Naive B cell (primary cell): ENCODE measurements around the gene RSPH10B2. TPM values are rescaled to one million over a fixed set of nuclear protein-coding genes. Genes with fewer than 3 reads are reported as not detected.
"Not testable (repeated sequence)": the region's sequence is repeated elsewhere in the genome, so short reads cannot be mapped to it uniquely, and the experiment has no call there.

Experiments
- ATAC-seq, 2 donors: fragments of 150-1000 bp; cut with Tn5 transposase; 2 replicates each; pipeline ENCODE4 v1.10.0; 2021; ENCODE audit warnings: low read depth in 2 of 2, mild to moderate bottlenecking in 2 of 2, moderate library complexity in 2 of 2
- DNase-seq: peaks from one replicate; pipeline ENCODE4 v3.0.0; 2022
- H3K27ac Mint-ChIP-seq, 6 donors: one replicate each; pipeline ENCODE4 v1.8.0; 2020 to 2022; ENCODE audit warnings: mild to moderate bottlenecking in 6 of 6, mixed read lengths in 6 of 6, moderate library complexity in 5 of 6, inconsistent platforms in 2 of 6
- H3K27me3 Mint-ChIP-seq, 3 donors: one replicate each; pipeline ENCODE4 v1.8.0; 2021 to 2022; ENCODE audit warnings: mixed read lengths in 3 of 3, mild to moderate bottlenecking in 1 of 3
- H3K36me3 Mint-ChIP-seq, 2 donors: one replicate each; pipeline ENCODE4 v1.8.0; 2020 to 2022; ENCODE audit warnings: mixed read lengths in 2 of 2, inconsistent platforms in 1 of 2, mild to moderate bottlenecking in 1 of 2
- H3K4me1 Mint-ChIP-seq, 3 donors: one replicate each; pipeline ENCODE4 v1.8.0; 2020 to 2022; ENCODE audit warnings: mixed read lengths in 3 of 3, inconsistent platforms in 1 of 3, mild to moderate bottlenecking in 1 of 3, moderate library complexity in 1 of 3
- H3K4me3 Mint-ChIP-seq, 8 donors: one replicate each; pipeline ENCODE4 v1.8.0; 2020 to 2022; ENCODE audit warnings: mild to moderate bottlenecking in 8 of 8, mixed read lengths in 8 of 8, moderate library complexity in 8 of 8, inconsistent platforms in 2 of 8
- H3K9me3 Mint-ChIP-seq, 7 donors: one replicate each; pipeline ENCODE4 v1.8.0; 2020 to 2022; ENCODE audit warnings: mixed read lengths in 7 of 7, mild to moderate bottlenecking in 5 of 7, inconsistent platforms in 2 of 7, moderate library complexity in 1 of 7
- polyA plus RNA-seq, 6 donors: library from polyadenylated mRNA; unstranded; fragments of 300-500 nt; fragmentation: Illumina TruSeq; gene quantifications; one replicate each; pipeline ENCODE4 v1.2.3, GENCODE V29; 2021; ENCODE audit warnings: low read depth in 6 of 6

RSPH10B2 gene
- polyA plus RNA-seq, 6 donors from 2014 or later: 0.08 TPM; not detected in 5

DNA sequence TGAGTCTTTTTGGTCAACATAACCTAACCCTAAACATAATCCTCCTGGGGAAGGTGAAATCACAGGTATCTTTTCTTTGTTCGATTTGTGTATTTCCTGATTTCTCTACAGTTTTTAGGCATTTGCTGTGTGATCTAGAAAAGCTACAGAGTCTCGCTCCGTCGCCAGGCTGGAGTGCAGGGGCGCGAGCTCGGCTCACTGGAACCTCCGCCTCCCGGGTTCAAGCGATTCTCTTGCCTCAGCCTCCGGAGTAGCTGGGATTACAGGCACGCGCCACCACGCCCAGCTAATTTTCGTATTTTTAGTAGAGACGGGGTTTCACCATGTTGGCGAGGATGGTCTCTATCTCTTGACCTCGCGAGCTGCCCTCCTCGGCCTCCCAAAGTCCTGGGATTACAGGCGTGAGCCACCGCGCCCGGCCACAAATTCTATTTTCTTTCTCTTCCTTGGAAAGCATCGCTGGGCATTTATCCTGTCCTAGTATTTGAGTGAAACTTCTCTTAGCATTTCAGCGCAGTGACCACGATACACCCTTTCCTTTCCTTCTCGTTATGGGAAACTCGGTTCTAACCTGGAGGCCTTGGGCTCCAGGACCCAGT, 24.9 kb upstream of the RSPH10B2 start:
- Mint-ChIP-seq H3K4me1 (peaks cover 18 to 54% (median 48%) of the 10 kb centered on the region in 3 donors), H3K4me3 (peak overlapping the region; percentile 88 to 96 (median 92)), H3K27ac (peak overlapping the region; percentile 67 to 95 (median 91))
- not testable (repeated sequence) for DNase-seq, H3K9me3 Mint-ChIP-seq, ATAC-seq, H3K27me3 Mint-ChIP-seq, H3K36me3 Mint-ChIP-seq

DNA sequence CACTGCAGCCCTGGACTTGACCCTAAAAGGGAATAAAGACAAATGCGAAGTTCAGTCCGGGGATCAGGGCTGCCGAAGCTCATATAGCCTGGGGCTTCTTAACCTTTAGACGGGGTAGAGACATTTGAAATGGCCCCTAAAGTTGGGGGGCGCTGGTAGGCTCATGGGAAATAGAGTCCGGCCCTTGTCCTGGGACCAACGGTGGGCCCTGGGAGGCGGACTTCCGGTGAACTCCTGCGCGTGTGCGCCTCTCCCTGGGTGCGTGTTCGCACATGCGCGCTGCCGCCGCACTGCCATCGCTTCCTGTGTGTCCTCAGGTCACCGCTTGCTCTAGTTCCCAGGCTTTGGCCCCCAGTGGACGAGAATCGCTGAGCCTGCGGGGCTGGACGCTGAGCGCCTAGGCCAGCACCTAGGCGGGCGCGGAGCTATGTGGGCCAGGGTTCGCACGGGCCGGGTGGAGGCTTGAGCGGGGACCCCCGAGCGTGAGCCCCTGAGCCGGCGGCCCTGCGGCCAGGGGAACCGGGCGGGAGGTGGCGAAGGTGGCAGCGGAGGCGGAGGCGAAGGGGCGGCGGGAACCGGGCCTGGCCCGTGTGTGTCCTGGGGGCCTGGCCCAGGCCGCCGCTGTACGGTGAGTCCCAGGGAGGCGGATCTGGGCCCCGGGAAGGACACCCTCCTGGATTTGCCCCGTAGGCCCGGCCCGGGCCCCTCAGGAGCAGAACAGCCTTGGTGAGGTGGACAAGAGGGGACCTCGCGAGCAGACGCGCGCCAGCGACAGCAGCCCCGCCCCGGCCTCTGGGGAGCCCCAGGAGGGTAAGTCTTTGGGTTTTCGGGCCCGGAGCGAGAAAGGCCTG, 24.2 kb upstream of the RSPH10B2 start:
- H3K9me3 Mint-ChIP-seq: peaks cover 0 to 2% (median 0%) of the 10 kb centered on the region in 7 donors
- H3K27ac Mint-ChIP-seq: peak overlapping the region; percentile 76 to 95 (median 91)

DNA sequence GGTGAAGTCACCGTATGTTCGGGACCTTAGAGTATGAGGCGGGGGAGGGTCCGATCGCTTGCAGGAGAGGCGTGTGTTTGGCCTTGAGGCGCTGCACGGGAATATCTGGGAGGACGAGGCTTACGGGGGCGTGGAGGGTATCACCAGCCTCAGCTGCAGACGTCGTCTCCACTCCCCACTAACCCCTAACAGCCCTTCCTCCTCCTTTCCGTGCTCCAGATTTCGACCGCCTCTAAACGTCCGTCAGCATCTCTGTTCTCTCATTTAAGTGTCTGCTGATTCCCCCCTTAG, 23.6 kb upstream of the RSPH10B2 start:
- Mint-ChIP-seq H3K36me3 (peaks cover 0 to 4% of the 10 kb centered on the region in 2 donors), H3K4me1 (peaks cover 10 to 44% (median 42%) of the 10 kb centered on the region in 3 donors), H3K9me3 (peaks cover 0 to 2% (median 0%) of the 10 kb centered on the region in 7 donors), H3K4me3 (peak overlapping the region; percentile 88 to 96 (median 92)), H3K27ac (peak overlapping the region in 5 of 6 donors; percentile 76 to 89 (median 84)), H3K27me3 (no peaks in the 10 kb centered on the region)
- ATAC-seq: no peak
- no peak for DNase-seq

More for the DNA sequence above, 24.2 kb upstream of the RSPH10B2 start:
- peaks cover 15 to 50% (median 47%) of the 10 kb centered on the region in 3 donors for H3K4me1 Mint-ChIP-seq
- H3K36me3 Mint-ChIP-seq: no peaks in the 10 kb centered on the region
- DNase-seq (peak; percentile 77), ATAC-seq (peak; percentile 77 to 78)
- H3K4me3 Mint-ChIP-seq: peak overlapping the region; percentile 88 to 96 (median 92)
- H3K27me3 Mint-ChIP-seq: no peaks in the 10 kb centered on the region

DNA sequence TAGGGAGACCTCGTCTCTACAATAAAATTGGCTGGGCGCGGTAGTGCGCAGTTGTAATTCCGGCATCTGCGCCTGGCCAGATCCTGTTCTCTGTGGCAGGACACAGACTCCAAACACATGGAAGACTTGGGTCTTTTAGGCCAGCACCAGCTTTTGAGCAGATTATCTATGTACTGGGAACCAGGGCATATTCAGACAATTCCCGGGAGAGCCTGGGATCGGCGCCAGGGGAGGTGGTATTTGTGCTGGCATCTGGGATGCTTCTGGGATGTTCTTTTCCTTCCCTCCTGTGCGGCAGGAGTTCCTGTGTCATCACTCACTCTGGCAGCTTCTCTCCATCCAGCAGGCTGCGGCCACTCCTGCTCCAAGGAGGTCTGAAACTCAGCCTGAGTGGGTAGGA, 15.5 kb upstream of the RSPH10B2 start:
- not testable (repeated sequence) for H3K27ac Mint-ChIP-seq, H3K27me3 Mint-ChIP-seq, H3K4me3 Mint-ChIP-seq

DNA sequence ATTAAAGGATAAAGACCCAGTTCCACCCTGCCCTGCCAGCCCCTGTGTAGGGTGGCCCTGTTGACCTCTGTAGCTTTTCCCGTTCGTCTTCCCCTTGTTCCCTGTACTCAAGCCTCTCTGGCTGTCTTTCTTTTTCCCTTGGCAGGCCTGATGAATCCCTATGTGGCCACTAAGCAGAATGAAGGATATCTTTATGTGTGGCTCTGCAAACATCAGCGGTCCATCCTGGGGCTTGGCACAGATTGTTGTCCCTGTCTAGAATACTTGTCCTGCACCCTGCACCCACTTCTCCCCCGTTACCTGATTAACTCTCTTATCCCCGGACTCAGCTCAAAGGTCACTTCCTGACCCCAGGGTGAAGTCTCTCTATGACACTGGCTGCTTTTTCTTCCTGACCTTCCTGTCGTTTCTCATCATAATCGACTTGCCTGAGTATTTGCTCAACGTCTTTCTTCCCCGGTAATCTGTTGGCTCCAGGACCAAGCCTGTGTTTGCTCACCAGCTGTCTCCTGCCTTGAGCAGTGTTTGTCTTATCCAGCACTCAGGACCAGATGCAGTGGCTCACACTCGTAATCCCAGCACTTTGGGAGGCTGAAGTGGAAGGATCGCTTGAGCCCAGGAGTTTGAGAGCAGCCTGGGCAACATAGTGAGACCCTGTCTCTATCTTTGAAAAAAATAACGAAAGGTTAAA, 9.3 kb upstream of the RSPH10B2 start:
- not testable (repeated sequence) for H3K4me1 Mint-ChIP-seq, ATAC-seq, H3K36me3 Mint-ChIP-seq, H3K27me3 Mint-ChIP-seq, H3K4me3 Mint-ChIP-seq, DNase-seq, H3K9me3 Mint-ChIP-seq
- peak overlapping the region in 1 of 6 donors; percentile 39 for H3K27ac Mint-ChIP-seq

More for the DNA sequence above, 15.5 kb upstream of the RSPH10B2 start:
- H3K36me3 Mint-ChIP-seq: peaks cover 6 to 11% of the 10 kb centered on the region in 2 donors
- not testable (repeated sequence) for H3K4me1 Mint-ChIP-seq, DNase-seq, ATAC-seq, H3K9me3 Mint-ChIP-seq

DNA sequence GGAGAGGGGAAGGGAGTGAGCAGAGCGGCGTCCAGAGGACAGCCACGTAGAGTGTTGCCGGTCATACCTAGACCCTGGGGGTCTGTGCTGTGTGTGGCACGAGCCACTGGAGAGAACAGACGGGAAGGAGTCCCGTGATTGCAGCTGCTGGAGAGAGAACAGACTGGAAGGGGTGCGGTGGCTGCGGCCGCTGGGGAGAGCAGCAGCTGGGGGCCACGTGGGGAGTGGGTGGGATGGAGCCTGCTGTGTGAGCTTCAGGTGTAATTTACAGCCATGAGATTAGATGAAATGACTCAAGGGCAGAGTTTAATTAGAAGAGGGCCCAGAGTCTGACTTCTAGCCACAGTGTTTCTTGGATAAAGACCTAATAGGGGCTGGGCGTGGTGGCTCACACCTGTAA, 4.6 kb upstream of the RSPH10B2 start:
- not testable (repeated sequence) for H3K4me1 Mint-ChIP-seq, H3K4me3 Mint-ChIP-seq
- peaks cover 0 to 15% of the 10 kb centered on the region in 2 donors for H3K36me3 Mint-ChIP-seq

DNA sequence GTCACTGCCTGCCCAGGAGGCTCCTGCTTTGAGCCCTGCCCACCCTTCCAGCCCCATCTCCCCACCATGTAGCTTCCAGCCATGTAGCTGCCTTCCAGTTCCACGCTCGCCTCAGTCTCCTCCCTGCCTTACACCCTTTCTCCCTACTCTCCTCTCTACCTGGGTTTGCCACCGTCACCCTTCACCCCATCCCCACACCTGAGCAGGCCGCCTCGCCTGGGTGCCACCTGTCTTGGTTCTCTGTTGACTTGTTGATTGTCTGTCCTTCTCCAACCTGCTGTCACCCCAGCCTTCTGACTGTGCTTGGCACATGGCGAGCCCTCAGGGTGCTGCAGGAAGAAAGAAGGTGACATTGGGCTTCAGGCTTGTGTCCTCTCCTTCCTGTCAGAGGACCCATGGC, 3.7 kb upstream of the RSPH10B2 start:
- H3K27ac Mint-ChIP-seq, H3K9me3 Mint-ChIP-seq, H3K27me3 Mint-ChIP-seq, DNase-seq, H3K36me3 Mint-ChIP-seq, H3K4me1 Mint-ChIP-seq, ATAC-seq, H3K4me3 Mint-ChIP-seq: not testable (repeated sequence)

More for the DNA sequence above, 4.6 kb upstream of the RSPH10B2 start:
- ATAC-seq, H3K9me3 Mint-ChIP-seq, DNase-seq, H3K27ac Mint-ChIP-seq, H3K27me3 Mint-ChIP-seq: not testable (repeated sequence)

DNA sequence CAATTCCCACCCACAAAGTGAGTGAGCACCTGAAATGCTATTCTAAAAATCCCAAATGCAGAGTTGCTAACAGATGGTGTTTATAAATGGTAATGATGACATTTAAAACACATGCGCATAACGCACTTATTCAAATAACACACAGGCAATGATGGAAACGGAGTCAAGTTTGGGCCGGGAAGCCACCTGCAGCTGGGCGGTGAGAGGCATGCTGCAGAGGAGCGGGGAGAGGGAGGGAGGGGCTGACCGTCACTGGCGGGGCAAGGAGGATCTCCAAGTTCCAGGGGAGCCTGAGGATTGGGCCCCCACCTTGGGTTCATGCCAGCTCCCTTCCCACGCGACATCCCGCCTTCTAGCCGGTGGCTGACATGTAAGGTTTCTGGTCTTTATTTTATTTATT, 7.3 kb downstream of the RSPH10B2 start:
- not testable (repeated sequence) for H3K27ac Mint-ChIP-seq, DNase-seq, ATAC-seq, H3K9me3 Mint-ChIP-seq, H3K27me3 Mint-ChIP-seq, H3K4me1 Mint-ChIP-seq, H3K4me3 Mint-ChIP-seq, H3K36me3 Mint-ChIP-seq

DNA sequence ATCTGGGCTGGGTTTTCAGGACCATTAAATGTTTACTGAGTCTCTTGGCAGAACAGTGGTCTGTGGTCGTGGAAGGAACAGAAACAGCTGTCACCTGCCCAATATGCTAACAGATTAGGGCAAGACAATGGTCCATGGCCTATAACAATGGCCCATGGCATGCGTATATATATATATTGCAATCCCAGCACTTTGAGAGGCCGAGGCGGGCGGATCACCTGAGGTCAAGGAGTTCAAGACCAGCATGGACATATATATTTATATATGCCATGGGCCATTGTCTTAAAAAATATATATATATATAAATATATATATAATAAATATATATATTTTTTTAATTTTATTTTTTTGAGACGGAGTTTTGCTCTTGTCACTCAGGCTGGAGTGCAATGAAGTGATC, 27.7 kb downstream of the RSPH10B2 start:
- H3K27ac Mint-ChIP-seq, H3K9me3 Mint-ChIP-seq, H3K27me3 Mint-ChIP-seq, ATAC-seq, H3K4me3 Mint-ChIP-seq, H3K4me1 Mint-ChIP-seq, H3K36me3 Mint-ChIP-seq, DNase-seq: not testable (repeated sequence)

DNA sequence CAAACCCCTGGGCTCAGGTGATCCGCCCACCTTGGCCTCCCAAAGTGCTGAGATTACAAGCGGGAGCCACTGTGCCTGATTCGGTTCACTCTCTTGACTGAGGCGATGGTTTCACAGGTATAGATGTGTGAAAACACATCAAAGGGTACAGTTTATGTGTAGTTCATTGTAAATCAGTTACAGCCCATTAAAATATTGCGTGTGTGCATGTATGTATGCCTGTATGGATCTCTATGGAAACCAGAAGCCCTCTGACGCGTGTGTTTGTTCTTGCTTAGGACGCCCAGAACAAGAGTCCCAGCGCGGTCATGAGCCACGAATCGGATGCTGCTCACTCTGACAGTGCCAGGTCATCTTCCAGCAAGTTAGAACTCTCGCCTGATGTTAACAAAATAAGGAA, 35.5 kb downstream of the RSPH10B2 start:
- H3K4me3 Mint-ChIP-seq, H3K36me3 Mint-ChIP-seq, H3K9me3 Mint-ChIP-seq, H3K4me1 Mint-ChIP-seq, H3K27ac Mint-ChIP-seq, DNase-seq, H3K27me3 Mint-ChIP-seq, ATAC-seq: not testable (repeated sequence)

DNA sequence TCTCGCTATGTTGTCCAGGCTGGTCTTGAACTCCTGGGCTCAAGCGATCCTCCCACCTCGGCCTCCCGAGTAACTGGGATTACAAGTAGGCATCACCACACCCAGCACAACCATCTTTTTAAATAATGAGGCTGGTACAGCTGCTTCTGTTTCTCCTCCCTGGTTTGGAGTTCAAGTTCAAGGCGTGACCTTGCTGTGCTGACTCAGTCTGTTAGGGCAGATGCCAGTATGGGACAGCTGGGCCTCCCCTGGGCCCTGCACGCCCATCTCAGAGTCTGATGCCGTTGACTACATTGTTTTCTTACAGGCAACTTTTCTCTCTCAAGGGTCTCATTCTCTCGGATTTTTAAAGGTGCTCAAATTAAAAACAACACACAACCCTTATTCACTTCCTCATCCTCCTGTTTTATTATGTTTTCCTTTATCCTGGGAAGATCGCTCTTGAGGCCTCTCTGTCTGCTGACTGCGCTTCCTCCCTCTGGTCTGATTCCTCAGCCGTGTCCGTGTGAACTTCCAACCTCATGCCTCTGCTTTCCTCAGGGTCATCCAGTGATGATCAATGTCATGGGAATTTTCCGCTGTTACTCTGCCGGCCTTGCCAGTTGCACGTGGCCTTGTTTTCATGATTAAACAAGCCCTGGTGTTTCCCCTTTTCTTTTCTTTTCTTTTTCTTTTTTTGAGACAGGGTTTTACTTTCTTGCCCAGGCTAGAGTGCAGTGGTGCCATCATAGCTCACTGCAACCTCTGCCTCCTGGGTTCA, 38.4 kb downstream of the RSPH10B2 start:
- not testable (repeated sequence) for H3K27me3 Mint-ChIP-seq, H3K27ac Mint-ChIP-seq, H3K9me3 Mint-ChIP-seq, H3K4me1 Mint-ChIP-seq, H3K4me3 Mint-ChIP-seq, H3K36me3 Mint-ChIP-seq, DNase-seq, ATAC-seq

DNA sequence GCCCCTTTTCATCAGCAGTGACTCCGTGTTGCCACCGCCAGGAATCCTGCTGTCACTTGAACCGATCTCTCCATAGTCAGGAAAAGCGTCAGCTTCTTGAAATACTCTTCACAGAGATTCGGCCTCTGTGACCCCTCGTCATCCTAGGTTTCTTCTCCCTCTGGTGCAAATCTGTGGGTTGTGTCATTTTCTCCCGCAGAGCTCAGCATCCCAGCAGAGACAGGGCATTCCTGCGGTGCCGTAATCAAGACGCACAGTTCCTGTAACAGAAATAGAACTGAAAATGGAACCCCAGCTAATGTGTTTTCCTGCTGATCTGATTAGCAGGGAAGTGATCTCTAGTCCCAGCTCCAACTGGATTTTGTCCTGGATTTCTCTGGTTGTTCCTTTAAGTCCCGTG, 40.4 kb downstream of the RSPH10B2 start:
- not testable (repeated sequence) for H3K9me3 Mint-ChIP-seq, H3K36me3 Mint-ChIP-seq, H3K27ac Mint-ChIP-seq, ATAC-seq, DNase-seq, H3K4me3 Mint-ChIP-seq, H3K4me1 Mint-ChIP-seq, H3K27me3 Mint-ChIP-seq

DNA sequence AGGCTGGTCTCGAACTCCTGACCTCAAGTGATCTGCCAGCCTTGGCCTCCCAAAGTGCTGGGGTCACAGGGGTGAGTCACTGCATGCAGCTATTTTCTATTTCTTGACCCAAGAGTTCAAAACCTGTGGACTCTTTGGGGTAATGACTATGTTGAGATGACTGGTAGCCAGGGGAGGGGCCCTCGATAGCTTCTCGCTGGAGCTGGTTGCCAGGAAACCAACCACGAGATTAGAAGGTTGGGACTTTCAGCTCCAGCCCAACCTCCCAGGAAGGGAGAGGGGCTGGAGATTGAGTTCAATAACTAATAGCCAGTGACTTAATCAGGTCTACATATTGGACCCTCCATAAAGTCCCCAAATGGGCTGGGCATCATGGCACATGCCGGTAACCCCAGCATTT, 43.3 kb downstream of the RSPH10B2 start:
- not testable (repeated sequence) for H3K4me1 Mint-ChIP-seq, DNase-seq, H3K27me3 Mint-ChIP-seq, H3K4me3 Mint-ChIP-seq, H3K9me3 Mint-ChIP-seq, H3K36me3 Mint-ChIP-seq, H3K27ac Mint-ChIP-seq, ATAC-seq
